SK-N-SH (cell line): ENCODE data around the gene FANCM.

Experiments used
- EP300 ChIP-seq, 2 experiments: IDR thresholded peaks; 2 replicates each; pipeline versions ENCODE4 v1.4.0 to v1.6.1; 2012; ENCODE audit warnings: borderline replicate concordance in 1 of 2, low read depth in 1 of 2, low read length in 1 of 2
- FOSL2 ChIP-seq: IDR thresholded peaks from 2 replicates; pipeline ENCODE4 v1.4.0; 2012; ENCODE audit warnings: low read depth, mild to moderate bottlenecking, moderate library complexity, borderline replicate concordance
- FOXJ3 ChIP-seq: sonication (generic); formaldehyde crosslinking; IDR thresholded peaks from 2 replicates; pipeline ENCODE4 v1.5.1; 2020; ENCODE audit warnings: mild to moderate bottlenecking, missing genetic modification reagents
- GABPA ChIP-seq: IDR thresholded peaks from 2 replicates; pipeline ENCODE4 v1.4.0; 2012; ENCODE audit warnings: low read depth, mild to moderate bottlenecking
- JUND ChIP-seq: IDR thresholded peaks from 2 replicates; pipeline ENCODE4 v1.4.0; 2012
- TF ChIP-seq, protein P1 (sequence below): fragments of 200-600 bp; sonication (generic); IDR thresholded peaks from 2 replicates; pipeline ENCODE4 v1.6.1; 2017; ENCODE audit warnings: antibody characterized with exemption, mild to moderate bottlenecking, moderate library complexity
- TF ChIP-seq, protein P2 (sequence below): IDR thresholded peaks from 2 replicates; pipeline ENCODE4 v1.4.0; 2012; ENCODE audit warnings: low read depth
- TF ChIP-seq, protein P3 (sequence below): fragments of 150-350 bp; IDR thresholded peaks from 2 replicates; pipeline ENCODE4 v1.6.1; 2017; ENCODE audit warnings: antibody characterized with exemption, low read length, low read depth, borderline replicate concordance
- TF ChIP-seq, protein P4 (sequence below): IDR thresholded peaks from 2 replicates; pipeline ENCODE4 v1.6.1; 2012; ENCODE audit warnings: mild to moderate bottlenecking, low read depth, low read length, moderate library complexity

DNA sequence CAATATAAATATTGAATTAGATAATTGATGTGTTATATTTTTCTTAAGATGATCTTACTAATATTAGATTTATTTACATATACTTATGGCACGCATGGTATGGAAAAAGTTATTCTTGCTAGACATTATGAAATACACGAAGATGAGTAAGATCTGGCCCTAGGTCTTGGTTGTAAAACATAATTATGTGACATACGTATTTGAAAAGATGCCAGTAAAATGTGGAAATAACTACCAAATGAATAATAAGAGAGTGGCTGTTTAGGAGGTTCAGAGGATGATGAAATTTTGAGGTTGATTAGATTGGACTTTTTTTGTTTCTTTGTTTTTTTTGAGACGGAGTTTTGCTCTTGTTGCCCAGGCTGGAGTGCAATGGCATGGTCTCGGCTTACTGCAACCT lies 41.3 kb downstream of the FANCM start:
- TF ChIP-seq, protein P1, sequence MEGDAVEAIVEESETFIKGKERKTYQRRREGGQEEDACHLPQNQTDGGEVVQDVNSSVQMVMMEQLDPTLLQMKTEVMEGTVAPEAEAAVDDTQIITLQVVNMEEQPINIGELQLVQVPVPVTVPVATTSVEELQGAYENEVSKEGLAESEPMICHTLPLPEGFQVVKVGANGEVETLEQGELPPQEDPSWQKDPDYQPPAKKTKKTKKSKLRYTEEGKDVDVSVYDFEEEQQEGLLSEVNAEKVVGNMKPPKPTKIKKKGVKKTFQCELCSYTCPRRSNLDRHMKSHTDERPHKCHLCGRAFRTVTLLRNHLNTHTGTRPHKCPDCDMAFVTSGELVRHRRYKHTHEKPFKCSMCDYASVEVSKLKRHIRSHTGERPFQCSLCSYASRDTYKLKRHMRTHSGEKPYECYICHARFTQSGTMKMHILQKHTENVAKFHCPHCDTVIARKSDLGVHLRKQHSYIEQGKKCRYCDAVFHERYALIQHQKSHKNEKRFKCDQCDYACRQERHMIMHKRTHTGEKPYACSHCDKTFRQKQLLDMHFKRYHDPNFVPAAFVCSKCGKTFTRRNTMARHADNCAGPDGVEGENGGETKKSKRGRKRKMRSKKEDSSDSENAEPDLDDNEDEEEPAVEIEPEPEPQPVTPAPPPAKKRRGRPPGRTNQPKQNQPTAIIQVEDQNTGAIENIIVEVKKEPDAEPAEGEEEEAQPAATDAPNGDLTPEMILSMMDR, result no peak
- TF ChIP-seq, protein P2, sequence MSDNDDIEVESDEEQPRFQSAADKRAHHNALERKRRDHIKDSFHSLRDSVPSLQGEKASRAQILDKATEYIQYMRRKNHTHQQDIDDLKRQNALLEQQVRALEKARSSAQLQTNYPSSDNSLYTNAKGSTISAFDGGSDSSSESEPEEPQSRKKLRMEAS, result no peak
- TF ChIP-seq JUND (0 out of 2 replicates have a peak, but pooled peaks have one; percentile 9), GABPA (no peak), EP300 (IDR thresholded peaks at IDR 0.05; ENCODE audit: borderline replicate concordance in 1 of 2, low read depth in 1 of 2, low read length in 1 of 2) (no peak), FOXJ3 (no peak), FOSL2 (no peak)
- TF ChIP-seq, protein P3, sequence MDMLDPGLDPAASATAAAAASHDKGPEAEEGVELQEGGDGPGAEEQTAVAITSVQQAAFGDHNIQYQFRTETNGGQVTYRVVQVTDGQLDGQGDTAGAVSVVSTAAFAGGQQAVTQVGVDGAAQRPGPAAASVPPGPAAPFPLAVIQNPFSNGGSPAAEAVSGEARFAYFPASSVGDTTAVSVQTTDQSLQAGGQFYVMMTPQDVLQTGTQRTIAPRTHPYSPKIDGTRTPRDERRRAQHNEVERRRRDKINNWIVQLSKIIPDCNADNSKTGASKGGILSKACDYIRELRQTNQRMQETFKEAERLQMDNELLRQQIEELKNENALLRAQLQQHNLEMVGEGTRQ, result no peak
- TF ChIP-seq, protein P4, sequence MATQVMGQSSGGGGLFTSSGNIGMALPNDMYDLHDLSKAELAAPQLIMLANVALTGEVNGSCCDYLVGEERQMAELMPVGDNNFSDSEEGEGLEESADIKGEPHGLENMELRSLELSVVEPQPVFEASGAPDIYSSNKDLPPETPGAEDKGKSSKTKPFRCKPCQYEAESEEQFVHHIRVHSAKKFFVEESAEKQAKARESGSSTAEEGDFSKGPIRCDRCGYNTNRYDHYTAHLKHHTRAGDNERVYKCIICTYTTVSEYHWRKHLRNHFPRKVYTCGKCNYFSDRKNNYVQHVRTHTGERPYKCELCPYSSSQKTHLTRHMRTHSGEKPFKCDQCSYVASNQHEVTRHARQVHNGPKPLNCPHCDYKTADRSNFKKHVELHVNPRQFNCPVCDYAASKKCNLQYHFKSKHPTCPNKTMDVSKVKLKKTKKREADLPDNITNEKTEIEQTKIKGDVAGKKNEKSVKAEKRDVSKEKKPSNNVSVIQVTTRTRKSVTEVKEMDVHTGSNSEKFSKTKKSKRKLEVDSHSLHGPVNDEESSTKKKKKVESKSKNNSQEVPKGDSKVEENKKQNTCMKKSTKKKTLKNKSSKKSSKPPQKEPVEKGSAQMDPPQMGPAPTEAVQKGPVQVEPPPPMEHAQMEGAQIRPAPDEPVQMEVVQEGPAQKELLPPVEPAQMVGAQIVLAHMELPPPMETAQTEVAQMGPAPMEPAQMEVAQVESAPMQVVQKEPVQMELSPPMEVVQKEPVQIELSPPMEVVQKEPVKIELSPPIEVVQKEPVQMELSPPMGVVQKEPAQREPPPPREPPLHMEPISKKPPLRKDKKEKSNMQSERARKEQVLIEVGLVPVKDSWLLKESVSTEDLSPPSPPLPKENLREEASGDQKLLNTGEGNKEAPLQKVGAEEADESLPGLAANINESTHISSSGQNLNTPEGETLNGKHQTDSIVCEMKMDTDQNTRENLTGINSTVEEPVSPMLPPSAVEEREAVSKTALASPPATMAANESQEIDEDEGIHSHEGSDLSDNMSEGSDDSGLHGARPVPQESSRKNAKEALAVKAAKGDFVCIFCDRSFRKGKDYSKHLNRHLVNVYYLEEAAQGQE, result no peak
